HG03521 (cell line): ENCODE data around the gene CUX1.
"Not testable (repeated sequence)": the region's sequence is repeated elsewhere in the genome, so short reads cannot be mapped to it uniquely, and the experiment has no call there.

Source experiments
- ATAC-seq: cut with Tn5 transposase; IDR thresholded peaks from one replicate; pipeline ENCODE4 v1.9.1; 2021; ENCODE audit warnings: mild to moderate bottlenecking, moderate library complexity; ENCODE audit not compliant: unreplicated experiment

CUX1 gene

GRCh38 chr7:101912716-101913110, 95.3 kb downstream of the CUX1 start:
- ATAC-seq: no peak

GRCh38 chr7:101913247-101913721, 95.9 kb downstream of the CUX1 start:
- no peak for ATAC-seq

- ATAC-seq: no peak
These were observed 96.4 kb downstream of the CUX1 start for GRCh38 chr7:101913851-101914250.

- no peak for ATAC-seq
These were observed 97.6 kb downstream of the CUX1 start for GRCh38 chr7:101915000-101915399.

- ATAC-seq: no peak
These were observed 98.8 kb downstream of the CUX1 start for GRCh38 chr7:101916041-101916800.

- ATAC-seq: no peak
These were observed 99.5 kb downstream of the CUX1 start for GRCh38 chr7:101916876-101917275.

- no peak for ATAC-seq
These were observed 100.1 kb downstream of the CUX1 start for GRCh38 chr7:101917566-101917965.

- no peak for ATAC-seq
These were observed 101.0 kb downstream of the CUX1 start for GRCh38 chr7:101918426-101918825.

- no peak for ATAC-seq
These were observed 102.1 kb downstream of the CUX1 start for GRCh38 chr7:101919363-101920115.

- ATAC-seq: no peak
These were observed 103.6 kb downstream of the CUX1 start for GRCh38 chr7:101921061-101921460.

- ATAC-seq: not testable (repeated sequence)
These were observed 104.4 kb downstream of the CUX1 start for GRCh38 chr7:101921546-101922489.

- ATAC-seq: no peak
These were observed 105.5 kb downstream of the CUX1 start for GRCh38 chr7:101922631-101923601.

GRCh38 chr7:101923602-101923985, 106.2 kb downstream of the CUX1 start:
- ATAC-seq: no peak

- no peak for ATAC-seq
These were observed 106.7 kb downstream of the CUX1 start for GRCh38 chr7:101924171-101924570.

GRCh38 chr7:101926265-101926664, 108.8 kb downstream of the CUX1 start:
- ATAC-seq: no peak

- ATAC-seq: no peak
These were observed 110.0 kb downstream of the CUX1 start for GRCh38 chr7:101927389-101927788.

- no peak for ATAC-seq
These were observed 110.4 kb downstream of the CUX1 start for GRCh38 chr7:101927802-101928201.

- no peak for ATAC-seq
These were observed 111.8 kb downstream of the CUX1 start for GRCh38 chr7:101929256-101929655.

- not testable (repeated sequence) for ATAC-seq
These were observed 112.5 kb downstream of the CUX1 start for GRCh38 chr7:101929911-101930310.

GRCh38 chr7:101932083-101932482, 114.7 kb downstream of the CUX1 start:
- ATAC-seq: no peak
